Gastrocnemius medialis (tissue), 4 donors: ENCODE results near the gene GPD1. TPM values are rescaled to one million over a fixed set of nuclear protein-coding genes. Genes with fewer than 3 reads are reported as not detected.
A peak's percentile ranks its signal among the peaks of the same experiment; 100 is the strongest.

Source experiments
- ATAC-seq, 2 donors: fragments of 150-250 bp; one replicate each; pipeline ENCODE4 v1.9.1; 2016
- DNase-seq, 2 donors: peaks; one replicate each; pipeline ENCODE4 v3.0.0-alpha.2; 2019
- H3K27ac ChIP-seq, 4 donors: fragments of 200-600 bp; sonication (generic); 1 replicate in 1 of 4; 2 replicates in 3 of 4; pipeline ENCODE4 v1.5.1; 2016 to 2018; ENCODE audit warnings: mild to moderate bottlenecking in 2 of 4, moderate library complexity in 1 of 4
- H3K27me3 ChIP-seq, 3 donors: fragments of 200-600 bp; sonication (generic) in 2 of 3; 1 replicate in 1 of 3; 2 replicates in 2 of 3; pipeline versions ENCODE4 v1.5.1 to v1.6.0; 2016 to 2019; ENCODE audit warnings: mild to moderate bottlenecking in 1 of 3, moderate library complexity in 1 of 3
- H3K36me3 ChIP-seq, 2 donors: fragments of 200-600 bp; sonication (generic) in 1 of 2; one replicate each; pipeline ENCODE4 v1.5.1; 2017 to 2018
- H3K4me1 ChIP-seq, 2 donors: fragments of 200-600 bp; sonication (generic) in 1 of 2; one replicate each; pipeline ENCODE4 v1.5.1; 2016 to 2017; ENCODE audit warnings: mild to moderate bottlenecking in 2 of 2
- H3K4me3 ChIP-seq, 4 donors: fragments of 200-600 bp; sonication (generic) in 3 of 4; 1 replicate in 1 of 4; 2 replicates in 3 of 4; pipeline ENCODE4 v1.5.1; 2016 to 2019; ENCODE audit warnings: mild to moderate bottlenecking in 2 of 4
- H3K9me3 ChIP-seq, 3 donors: fragments of 200-600 bp; sonication (generic) in 2 of 3; 1 replicate in 1 of 3; 2 replicates in 2 of 3; pipeline ENCODE4 v1.5.1; 2016 to 2019
- POLR2A ChIP-seq, 2 donors: fragments of 450-650 bp; IDR thresholded peaks; one replicate each; pipeline ENCODE4 v1.6.1; 2017; ENCODE audit warnings: antibody characterized with exemption in 2 of 2, mild to moderate bottlenecking in 2 of 2, moderate library complexity in 2 of 2
- in situ Hi-C, 4 donors: fragments of 200-750 bp; cut with MboI; loops; one replicate each; pipeline versions ENCODE4 v1.15.0 to v1.8.0; 2017; ENCODE audit warnings: low sequenced_read_pairs in 4 of 4
- intact Hi-C: fragments of 100-400 bp; cut with DNase I; formaldehyde crosslinking; loops from one replicate; pipeline ENCODE4 v1.15.1; 2023; ENCODE audit warnings: low total_unique reads
- total RNA-seq, 4 donors: library from RNA; depleted of rRNA; stranded (reverse); fragments of >200 nt; gene quantifications; one replicate each; pipeline versions ENCODE4 v1.1.0 to v1.2.3, GENCODE V29; 2016
- TF ChIP-seq, protein P1 (sequence below), 5 experiments: fragments of 450-650 bp in 3 of 5; fragments of 200-600 bp in 2 of 5; sonication (generic) in 2 of 5; IDR thresholded peaks in 4 of 5; conservative IDR thresholded peaks in 1 of 5; 1 replicate in 4 of 5; 2 replicates in 1 of 5; pipeline ENCODE4 v1.5.1; 2016 to 2019; ENCODE audit warnings: antibody characterized with exemption in 5 of 5, mild to moderate bottlenecking in 3 of 5, moderate library complexity in 3 of 5

GPD1 gene
- total RNA-seq, 4 donors from 2014 or later = 68.2 to 763 (median 288) TPM

DNA sequence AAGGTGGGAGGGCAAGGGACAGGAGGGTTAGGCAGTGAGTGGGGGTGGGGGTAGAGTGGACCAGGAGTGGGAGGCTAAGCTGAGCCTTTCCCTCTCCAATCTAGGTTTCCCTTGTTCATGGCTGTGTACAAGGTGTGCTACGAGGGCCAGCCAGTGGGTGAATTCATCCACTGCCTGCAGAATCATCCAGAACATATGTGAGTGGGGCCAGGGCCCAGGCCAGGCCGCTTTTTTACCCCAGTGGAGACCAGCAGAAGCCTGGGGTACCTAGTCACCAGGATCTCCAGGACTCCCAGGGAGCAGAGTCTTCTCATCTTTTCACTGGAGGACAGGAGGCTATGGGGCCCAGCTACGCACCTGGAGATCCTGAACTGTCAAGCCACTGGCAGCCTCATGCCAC lies 5.5 kb downstream of the GPD1 start:
- Histone ChIP-seq H3K4me1 (peaks cover 80 to 88% of the 10 kb centered on the region in 2 donors), H3K27ac (peak overlapping the region; percentile 92 to 95 (median 95)), H3K36me3 (peaks cover 0 to 6% of the 10 kb centered on the region in 2 donors), H3K4me3 (peak overlapping the region in 1 of 4 donors; percentile 12), H3K9me3 (no peaks in the 10 kb centered on the region), H3K27me3 (no peaks in the 10 kb centered on the region)
- in situ Hi-C loops = loop anchor here in 1 of 4 donors (10.0 kb wide), 1 partner anchor 55 kb away; the partner anchor contains the start of gene CERS5
- intact Hi-C loops = no loop called here
- ATAC-seq (no peak), DNase-seq (peak in 1 of 2 donors; percentile 50)
- no peak for TF ChIP-seq POLR2A (IDR thresholded peaks at IDR 0.05)
- TF ChIP-seq, protein P1, sequence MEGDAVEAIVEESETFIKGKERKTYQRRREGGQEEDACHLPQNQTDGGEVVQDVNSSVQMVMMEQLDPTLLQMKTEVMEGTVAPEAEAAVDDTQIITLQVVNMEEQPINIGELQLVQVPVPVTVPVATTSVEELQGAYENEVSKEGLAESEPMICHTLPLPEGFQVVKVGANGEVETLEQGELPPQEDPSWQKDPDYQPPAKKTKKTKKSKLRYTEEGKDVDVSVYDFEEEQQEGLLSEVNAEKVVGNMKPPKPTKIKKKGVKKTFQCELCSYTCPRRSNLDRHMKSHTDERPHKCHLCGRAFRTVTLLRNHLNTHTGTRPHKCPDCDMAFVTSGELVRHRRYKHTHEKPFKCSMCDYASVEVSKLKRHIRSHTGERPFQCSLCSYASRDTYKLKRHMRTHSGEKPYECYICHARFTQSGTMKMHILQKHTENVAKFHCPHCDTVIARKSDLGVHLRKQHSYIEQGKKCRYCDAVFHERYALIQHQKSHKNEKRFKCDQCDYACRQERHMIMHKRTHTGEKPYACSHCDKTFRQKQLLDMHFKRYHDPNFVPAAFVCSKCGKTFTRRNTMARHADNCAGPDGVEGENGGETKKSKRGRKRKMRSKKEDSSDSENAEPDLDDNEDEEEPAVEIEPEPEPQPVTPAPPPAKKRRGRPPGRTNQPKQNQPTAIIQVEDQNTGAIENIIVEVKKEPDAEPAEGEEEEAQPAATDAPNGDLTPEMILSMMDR (IDR thresholded peaks at IDR 0.05 in 4 of 5, conservative IDR thresholded peaks at IDR 0.05 in 1 of 5) = no peak

DNA sequence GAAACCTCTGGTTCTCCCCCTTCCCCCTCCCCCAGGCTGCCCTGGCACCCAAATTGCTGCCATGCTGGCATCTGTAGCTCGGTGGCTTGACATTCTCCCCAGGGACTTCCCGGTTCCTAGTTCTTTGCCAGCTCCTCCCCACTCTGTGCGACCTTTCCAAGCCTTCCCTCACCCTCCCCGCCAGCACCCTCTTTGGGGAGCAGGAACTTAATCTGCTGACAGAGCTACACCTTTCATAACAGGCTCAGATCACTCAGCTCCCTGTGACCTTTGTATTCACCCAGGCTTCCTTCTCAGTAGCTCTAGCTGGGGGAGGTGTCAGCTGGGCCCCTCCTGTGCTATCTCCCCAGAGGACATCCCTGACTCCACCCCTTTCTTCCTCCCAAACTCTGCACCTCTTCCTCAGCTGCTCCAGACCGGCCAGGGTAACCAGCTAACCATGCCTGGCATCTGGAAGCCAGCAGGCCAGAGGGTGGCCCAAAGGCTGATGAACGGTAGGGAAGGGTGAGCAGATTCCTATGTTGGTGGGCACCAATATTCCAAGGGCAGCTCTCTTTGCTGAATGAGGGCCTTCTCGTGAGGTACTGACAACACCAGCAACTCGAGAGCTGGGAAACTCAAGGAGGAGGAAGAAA lies 6.4 kb downstream of the GPD1 start:
- Histone ChIP-seq H3K4me3 (peak overlapping the region in 3 of 4 donors; percentile 1 to 96 (median 45)), H3K27ac (peak overlapping the region; percentile 92 to 95 (median 95)), H3K36me3 (peaks cover 0 to 6% of the 10 kb centered on the region in 2 donors), H3K4me1 (peaks cover 76 to 85% of the 10 kb centered on the region in 2 donors), H3K27me3 (no peaks in the 10 kb centered on the region), H3K9me3 (no peaks in the 10 kb centered on the region)
- peak; percentile 50 to 91 for DNase-seq
- intact Hi-C loops (loop anchor here (5.0 kb wide), 3 partner anchors 132 to 368 kb away; partner anchors contain the start of genes LARP4 and TMBIM6), in situ Hi-C loops (no loop called here)
- no peak for TF ChIP-seq POLR2A (IDR thresholded peaks at IDR 0.05)
- TF ChIP-seq, protein P1 (IDR thresholded peaks at IDR 0.05 in 4 of 5, conservative IDR thresholded peaks at IDR 0.05 in 1 of 5) = no peak
- peak; percentile 5 to 38 for ATAC-seq

DNA sequence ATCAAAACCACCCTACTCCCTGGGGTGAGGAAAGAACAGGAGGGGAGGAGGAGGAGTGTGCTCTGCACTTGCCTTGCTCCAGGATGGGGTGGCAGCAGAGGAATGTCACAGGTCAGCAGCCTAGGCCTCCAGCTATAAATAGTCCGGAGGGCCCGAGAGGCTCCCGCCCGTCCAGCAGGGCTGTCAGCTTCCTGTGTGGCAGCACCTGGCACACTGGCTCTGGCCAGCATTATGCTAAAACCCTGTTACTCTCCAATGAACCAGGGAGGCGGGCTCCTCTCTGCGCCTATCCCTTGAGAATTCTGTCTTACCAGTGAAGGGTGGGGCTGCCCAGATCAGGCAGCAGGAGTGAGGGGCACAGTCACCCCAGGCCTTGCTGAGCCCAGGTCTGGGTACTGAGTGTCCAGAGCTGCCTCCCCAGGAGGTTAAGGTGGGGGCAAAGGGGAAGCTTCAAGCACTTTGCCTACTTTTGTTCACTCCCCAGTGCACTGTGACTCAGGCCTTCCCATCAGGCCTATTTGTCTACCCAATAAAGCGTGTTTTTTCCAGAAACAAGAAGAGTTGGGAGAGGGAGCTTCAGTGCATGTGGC lies 7.0 kb downstream of the GPD1 start:
- Histone ChIP-seq H3K4me1 (peaks cover 70 to 83% of the 10 kb centered on the region in 2 donors), H3K4me3 (peak overlapping the region; percentile 45 to 96 (median 50)), H3K27me3 (no peaks in the 10 kb centered on the region), H3K36me3 (peaks cover 0 to 6% of the 10 kb centered on the region in 2 donors), H3K27ac (peak overlapping the region; percentile 92 to 95 (median 95)), H3K9me3 (no peaks in the 10 kb centered on the region)
- ATAC-seq = peak; percentile 49 to 59
- intact Hi-C loops = loop anchor here (1.0 to 5.0 kb wide), 5 partner anchors 56 to 369 kb away; partner anchors contain the start of genes CERS5, LARP4, RACGAP1 and TMBIM6
- in situ Hi-C loops = no loop called here
- peak; percentile 41 to 55 for TF ChIP-seq POLR2A (IDR thresholded peaks at IDR 0.05)
- TF ChIP-seq, protein P1 (IDR thresholded peaks at IDR 0.05 in 4 of 5, conservative IDR thresholded peaks at IDR 0.05 in 1 of 5) = no peak
- DNase-seq = peak; percentile 85 to 96

DNA sequence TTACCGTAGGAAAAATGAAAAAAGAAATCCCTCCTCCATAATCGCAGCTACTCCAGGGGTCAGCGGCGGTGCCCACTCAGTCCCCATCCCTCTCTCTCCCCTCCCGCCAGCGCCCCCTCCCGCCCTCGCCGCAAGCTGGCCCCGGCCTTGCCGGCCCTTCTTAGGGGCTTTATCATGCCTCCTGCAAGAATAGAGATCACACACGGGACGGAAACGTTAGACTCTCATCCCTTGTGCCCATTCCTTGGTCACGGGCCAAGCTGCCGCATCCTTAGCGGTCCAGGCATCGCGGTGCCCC lies 7.5 kb downstream of the GPD1 start:
- H3K27ac ChIP-seq = peak overlapping the region; percentile 92 to 95 (median 95)
- in situ Hi-C loops = no loop called here
- peaks cover 67 to 83% of the 10 kb centered on the region in 2 donors for H3K4me1 ChIP-seq

More for the DNA sequence above, 7.5 kb downstream of the GPD1 start:
- TF ChIP-seq POLR2A (IDR thresholded peaks at IDR 0.05) = no peak
- TF ChIP-seq, protein P1 (IDR thresholded peaks at IDR 0.05 in 4 of 5, conservative IDR thresholded peaks at IDR 0.05 in 1 of 5) = no peak
- Histone ChIP-seq H3K9me3 (no peaks in the 10 kb centered on the region), H3K36me3 (peaks cover 0 to 6% of the 10 kb centered on the region in 2 donors), H3K27me3 (no peaks in the 10 kb centered on the region), H3K4me3 (peak overlapping the region; percentile 45 to 96 (median 50))
- ATAC-seq (peak; percentile 1 to 2), DNase-seq (no peak)
- intact Hi-C loops = loop anchor here (1.0 to 5.0 kb wide), 5 partner anchors 56 to 369 kb away; partner anchors contain the start of genes CERS5, LARP4, RACGAP1 and TMBIM6
